ENCODE data around the gene DHX29.

Gene DHX29

GRCh38 chr5:55316837-55317236 lies 9.3 kb upstream of the DHX29 start:
- DNase-seq = no peak

DNA sequence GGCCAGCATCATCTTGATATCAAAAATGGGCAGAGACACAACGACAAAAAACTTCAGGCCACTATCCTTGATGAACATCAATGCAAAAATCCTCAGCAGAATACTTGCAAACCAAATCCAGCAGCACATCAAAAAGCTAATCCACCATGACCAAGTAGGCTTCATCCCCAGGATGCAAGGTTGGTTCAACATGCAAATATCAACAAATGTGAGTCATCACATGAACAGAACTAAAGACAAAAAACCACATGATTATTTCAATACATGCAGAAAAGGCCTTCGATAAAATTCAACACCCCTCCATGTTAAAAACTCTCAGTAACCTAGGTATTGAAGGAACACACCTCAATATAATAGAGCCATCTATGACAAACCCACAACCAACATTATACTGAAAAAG lies 8.8 kb upstream of the DHX29 start:
- peak in 1 of 5 experiments; percentile 16 for DNase-seq

- no peak for DNase-seq
These were observed 6.5 kb upstream of the DHX29 start for GRCh38 chr5:55313870-55314617.

DNA sequence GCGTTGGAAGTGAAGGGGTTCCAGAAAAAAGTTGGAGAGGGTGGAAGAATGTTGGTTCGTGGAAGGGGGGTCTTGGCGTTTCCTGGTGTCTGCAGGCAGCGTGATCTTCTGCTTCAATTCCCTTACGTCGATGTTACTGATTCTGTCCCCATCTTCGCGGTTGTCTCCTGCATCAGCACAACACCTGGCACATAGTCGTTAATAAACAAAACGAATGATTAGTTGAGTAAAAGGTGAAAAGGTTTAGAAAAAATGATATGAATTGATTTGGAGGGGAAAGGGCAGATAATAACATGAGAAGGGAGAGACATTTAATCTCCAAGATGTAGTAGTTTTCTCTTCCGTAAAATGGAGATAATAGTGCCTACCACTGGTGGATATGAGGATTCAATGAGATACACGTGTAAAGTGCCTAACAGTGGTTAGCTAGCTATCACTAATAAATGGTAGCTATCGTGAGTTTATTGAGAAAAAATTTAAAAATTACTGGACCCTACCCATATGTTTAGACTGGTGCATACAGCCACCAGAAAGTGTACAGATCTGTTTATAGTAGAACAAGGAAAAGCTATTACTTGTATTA lies 851 bp upstream of the DHX29 start:
- DNase-seq = peak in 1 of 5 experiments; percentile 61

DNA sequence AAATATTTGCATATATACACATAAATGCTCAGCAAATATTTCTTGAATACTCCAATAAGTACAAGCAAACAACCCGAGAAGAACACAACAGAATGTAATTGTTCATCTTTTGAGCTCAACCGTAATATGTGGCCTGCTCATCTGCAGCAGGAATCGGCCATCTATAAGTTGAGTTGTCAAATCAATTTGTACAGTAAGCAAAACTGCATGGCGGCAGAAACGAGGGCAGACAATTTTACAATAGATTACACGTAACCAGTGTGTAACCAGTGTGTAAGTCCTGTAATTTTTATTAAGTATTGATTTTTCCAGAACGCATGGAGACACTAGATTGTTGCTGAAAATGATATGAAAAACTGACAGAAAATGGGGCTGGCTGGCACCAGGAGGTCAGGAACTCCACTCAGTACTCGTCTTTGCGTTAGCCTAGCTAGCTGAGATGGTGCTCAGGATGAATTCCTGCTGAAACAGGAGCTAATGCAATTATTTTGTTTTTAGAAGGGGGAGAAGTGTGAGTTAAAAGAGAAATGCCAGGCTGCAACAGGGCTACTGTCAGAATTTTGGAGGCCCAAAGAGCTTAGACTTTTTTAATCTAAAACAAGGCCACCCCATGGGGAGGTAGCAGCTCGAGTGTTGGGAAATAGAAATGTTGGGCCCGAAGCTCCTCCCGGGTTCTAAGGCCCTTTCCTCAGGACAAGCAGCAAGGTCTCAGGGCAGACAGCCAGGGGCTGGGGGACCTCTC lies 682 bp downstream of the DHX29 start:
- DNase-seq = peak in 1 of 5 experiments; percentile 26

DNA sequence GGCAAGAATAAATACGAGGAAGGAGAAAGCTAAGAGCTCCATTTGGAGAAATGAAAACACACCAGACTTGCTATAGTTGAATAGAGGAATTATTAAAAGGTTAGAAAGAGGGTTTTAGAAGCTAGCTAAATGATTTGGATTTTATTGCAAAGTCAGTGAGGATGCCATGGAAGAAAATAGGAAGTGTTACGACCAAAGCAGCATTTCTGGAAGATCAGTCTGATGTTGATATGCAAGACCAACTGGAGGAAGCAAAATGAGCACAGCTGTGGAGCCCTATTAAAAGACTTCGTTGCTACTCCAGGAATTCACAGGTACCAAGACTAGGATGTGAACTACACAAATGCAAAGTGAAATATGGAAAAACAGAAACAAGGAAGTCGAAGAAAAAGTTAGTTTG lies 2.1 kb downstream of the DHX29 start:
- no peak for DNase-seq

DNA sequence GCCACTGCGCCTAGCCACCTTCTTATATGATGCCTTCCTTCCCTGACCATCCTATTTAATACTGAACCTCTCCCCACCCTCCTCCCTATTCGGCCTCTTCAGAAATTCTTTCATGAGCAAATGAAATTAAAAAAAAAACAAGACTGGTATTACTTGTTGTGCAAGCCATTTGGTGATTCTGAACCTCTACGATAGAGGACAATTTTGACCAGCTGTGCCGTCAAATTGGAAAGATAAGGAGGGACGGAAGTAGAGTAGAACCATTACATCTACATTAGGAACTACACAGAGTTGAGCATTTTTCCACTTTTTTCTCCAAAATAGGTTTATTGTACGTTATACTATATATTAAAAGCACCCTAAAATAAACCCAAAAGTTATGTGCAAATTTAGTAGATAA lies 2.9 kb downstream of the DHX29 start:
- DNase-seq = no peak

DNA sequence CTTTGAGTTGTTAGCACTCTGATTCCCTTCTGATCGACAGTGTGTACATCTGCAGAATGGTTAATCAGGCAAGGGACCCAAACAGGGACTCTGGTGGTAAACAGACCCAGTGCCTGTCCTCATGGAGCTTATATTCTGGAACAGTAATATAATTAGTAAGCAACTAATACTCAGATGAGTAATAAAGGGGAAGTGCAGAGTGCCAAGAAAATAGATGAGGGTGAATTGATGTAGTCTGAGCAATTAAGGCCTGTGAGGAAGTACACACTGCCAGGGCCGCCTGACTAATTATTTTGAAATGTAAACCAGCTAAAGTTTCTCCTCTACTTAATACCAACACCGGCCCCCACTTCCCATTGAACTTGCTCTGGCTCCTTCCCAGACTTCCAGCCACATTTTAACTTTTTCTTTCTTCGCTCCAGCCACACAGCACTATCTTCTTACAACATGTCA lies 4.2 kb downstream of the DHX29 start:
- DNase-seq = no peak

DNA sequence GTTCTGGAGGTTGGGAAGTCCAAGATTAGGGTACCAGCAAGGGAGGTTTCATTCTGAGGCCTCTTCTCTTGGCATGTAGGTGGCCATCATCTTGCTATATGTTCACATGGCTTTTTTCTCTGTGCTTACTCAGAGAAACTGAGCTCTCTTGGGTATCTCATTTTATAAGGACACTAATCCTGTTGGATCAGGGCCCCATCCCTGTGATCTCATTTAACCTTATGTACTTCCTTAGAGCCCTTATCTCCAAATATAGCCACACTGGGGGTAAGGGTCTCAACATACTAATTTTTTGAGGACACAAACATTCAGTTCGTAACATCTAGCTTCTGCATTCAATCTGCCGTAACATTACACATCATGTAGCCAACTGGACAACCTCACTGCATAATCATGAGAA lies 6.6 kb downstream of the DHX29 start:
- DNase-seq = no peak

GRCh38 chr5:55294935-55295334 lies 12.6 kb downstream of the DHX29 start:
- DNase-seq = no peak

DNA sequence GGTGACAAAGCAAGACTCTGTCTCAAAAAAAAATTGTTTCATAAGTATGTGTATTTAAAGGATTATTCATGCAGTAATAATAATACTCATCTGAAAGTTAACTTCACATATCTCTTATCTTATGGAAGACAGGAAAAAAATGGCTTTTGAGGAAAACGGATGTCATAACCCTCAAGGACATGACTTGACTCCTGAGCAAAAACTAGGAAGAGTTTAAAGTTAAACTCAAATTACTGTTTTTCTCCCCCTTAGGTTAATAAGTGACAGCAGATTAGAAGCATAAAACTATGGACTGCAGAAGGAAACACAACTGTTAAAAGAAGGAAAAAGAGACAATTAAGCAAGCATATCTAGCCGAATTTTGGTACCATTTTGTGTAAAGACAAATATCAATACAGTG lies 16.5 kb downstream of the DHX29 start:
- no peak for DNase-seq

DNA sequence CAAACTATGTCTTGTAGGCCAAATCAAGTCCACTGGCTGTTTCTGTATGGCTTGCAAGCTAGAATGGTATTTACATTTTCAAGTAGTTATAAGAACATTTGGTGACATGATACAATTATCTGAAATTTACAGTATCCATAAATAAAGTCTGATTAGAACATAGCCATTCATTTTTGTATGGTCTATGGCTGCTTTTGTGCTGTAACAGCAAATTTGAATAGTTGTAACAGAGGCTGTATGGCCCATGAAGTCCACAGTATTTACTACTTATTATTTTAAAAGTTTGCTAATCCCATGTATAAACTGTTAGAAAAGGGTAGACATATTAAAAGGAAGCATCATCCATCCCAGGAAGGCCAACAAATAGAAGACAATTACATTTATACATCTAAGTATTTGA lies 17.7 kb downstream of the DHX29 start:
- DNase-seq = no peak

DNA sequence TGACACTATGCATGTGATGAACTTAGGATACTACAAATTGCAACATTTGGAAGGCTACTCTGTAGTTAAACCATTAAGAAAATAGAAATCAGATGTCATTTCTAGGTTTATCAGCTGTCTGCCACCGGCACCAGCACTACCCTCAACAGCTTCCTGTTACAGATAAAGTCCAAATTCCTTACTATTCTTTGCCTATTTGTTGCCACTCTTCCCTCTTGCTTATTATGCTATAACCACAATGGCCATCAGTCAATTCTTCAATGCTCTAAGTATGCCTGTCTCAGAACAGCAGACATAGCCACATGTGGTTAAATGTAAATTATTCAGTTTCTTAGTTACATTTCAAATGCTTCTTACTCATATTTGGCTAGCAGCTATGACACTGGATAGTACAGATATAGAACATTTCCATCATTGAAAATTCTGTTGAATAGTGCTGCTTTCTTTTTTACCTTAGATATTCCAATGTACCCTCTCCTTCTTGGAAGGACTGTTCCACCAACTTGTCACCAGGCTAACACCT lies 21.0 kb downstream of the DHX29 start:
- DNase-seq = no peak

DNA sequence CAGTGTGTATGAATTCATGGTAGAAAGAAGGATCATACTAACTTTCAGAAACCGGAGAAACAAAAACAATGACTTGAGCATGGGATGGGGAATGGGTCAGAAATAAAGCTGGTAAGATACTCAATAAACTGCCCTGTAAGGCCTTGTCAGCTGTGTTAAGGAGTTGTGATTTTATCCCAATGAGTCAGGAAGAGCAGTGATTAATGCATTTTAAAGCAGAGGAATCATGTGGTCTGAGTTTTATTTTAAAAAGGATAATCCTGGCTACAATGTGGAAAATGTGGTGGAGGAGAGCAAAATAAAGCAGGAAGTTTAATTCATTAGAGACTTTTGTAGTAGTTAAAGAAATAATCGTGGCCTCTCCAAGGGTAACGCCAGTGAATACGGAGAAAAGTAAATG lies 28.7 kb downstream of the DHX29 start:
- DNase-seq = no peak

GRCh38 chr5:55276771-55277170 lies 30.7 kb downstream of the DHX29 start:
- DNase-seq = no peak

- DNase-seq = no peak
These were observed 49.2 kb downstream of the DHX29 start for GRCh38 chr5:55258339-55258738.

GRCh38 chr5:55254802-55255201 lies 52.7 kb downstream of the DHX29 start:
- DNase-seq = no peak

DNA sequence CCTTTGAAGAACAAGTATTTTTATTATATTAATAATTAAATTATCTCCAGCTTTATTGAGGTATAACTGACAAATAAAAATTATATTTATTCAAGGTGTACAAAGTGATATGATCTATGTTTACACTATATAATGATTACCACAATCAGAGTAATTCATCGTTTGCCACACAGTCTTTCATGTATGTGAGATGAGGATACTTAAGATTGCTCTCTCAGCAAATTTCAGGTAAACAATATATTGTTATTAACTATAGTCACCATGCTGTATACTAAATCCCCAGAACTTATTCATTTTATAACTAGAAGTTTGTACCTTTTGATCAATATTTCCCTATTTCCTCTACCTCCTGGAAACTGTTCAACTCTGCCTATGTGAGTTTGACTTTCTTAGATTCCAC lies 57.4 kb downstream of the DHX29 start:
- DNase-seq = no peak

GRCh38 chr5:55241746-55242145 lies 65.7 kb downstream of the DHX29 start:
- DNase-seq = no peak

DNA sequence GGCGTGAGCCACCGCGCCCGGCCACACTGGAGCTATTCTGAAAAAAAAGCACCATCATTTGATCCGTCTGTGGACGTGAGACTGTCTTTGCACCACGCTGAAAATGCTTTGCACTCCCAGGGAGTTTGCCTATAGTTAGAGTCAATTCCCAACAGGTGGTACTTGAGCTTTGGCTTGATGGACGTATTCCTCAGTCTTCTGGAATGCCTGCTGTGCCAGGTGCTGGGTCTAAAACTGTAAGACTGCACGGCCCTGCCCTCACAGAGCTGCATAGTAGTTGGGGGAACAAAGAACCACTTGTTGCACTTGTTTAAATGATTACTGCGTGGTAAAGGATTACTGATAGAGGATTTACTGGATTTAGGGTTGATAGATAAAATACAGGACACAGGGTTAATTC lies 70.7 kb downstream of the DHX29 start:
- DNase-seq = no peak

GRCh38 chr5:55234121-55234700 lies 73.3 kb downstream of the DHX29 start:
- no peak for DNase-seq

GRCh38 chr5:55232985-55233928 lies 74.2 kb downstream of the DHX29 start, which contains the start of gene CCNO:
Gene CCNO (minus strand): TSS chr5:55233608. CDS start chr5:55233523, 85 bp downstream.
- peak in 4 of 5 experiments; percentile 26 to 73 (median 42) for DNase-seq

All from T-helper 2 cell (primary cell).